SHP77 treated with DMSO at 0.1 percent for 48 hours (cell line): ENCODE data around the gene GRIP2.

Experiments used
- DNase-seq: peaks from one replicate; lab custom pipeline; 2025; lab: John Stamatoyannopoulos, UW

The GRIP2 gene

GRCh38 chr3:14561051-14561960 lies 21.2 kb upstream of the GRIP2 start:
- no peak for DNase-seq

DNA sequence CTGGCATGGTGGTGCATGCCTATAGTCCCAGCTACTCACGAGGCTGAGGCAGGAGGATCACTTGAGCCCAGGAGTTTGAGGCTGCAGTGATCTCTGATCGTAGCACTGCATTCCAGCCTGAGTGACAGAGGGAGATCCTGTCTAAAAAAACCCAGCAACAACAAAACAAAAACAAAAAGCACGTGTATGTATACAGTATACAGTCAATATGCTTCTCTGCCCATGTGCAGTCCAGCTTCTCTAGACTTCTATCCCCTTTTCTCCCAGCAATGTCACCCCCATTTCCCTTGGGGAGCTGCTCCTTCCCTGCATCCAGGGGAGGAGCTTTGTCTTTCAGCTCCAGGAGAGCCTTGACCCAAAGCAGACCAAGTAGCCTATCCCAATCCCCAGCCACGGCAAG lies 20.0 kb upstream of the GRIP2 start:
- DNase-seq, result no peak

- no peak for DNase-seq
These were observed 17.9 kb upstream of the GRIP2 start for GRCh38 chr3:14558029-14558428.

DNA sequence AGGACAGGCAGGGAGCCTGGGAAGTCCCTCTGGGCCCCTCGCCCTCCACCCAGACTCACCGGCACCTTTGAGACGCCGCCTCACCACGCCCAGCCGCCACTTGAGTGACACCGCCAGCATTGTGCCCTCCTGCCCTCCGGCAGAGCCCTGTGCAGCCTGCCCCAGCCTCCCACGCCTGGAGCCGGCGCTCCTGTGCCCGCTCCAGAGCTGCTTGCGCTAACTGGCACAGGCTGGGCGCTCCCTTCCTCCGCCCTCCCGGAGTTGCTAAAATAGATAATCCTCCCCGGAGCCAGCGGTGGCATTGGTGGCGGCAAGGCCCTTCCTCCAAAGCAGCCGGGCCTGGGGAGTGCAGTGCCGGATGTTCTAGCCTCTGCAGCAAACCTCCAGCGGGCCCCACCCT lies 15.7 kb upstream of the GRIP2 start:
- no peak for DNase-seq

DNA sequence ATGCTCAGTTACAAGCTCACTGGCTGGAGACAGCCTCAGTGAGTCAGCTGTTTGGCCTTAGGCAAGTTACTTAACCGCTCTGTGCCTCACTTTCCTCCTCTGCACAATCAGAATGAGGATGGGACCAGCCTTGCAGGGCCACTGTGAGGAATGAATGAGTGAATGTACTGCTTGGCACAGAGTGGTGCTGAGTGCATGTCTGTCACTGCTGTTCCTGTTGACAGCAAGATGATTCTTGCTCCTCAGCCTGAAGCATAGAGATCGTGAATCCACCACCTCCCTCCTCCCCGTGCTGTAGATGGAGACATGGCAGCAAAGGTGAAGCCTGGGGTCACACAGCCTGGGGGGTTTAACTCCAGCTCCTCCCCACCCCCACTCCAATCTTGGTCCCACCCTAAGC lies 14.6 kb upstream of the GRIP2 start:
- DNase-seq, result no peak

DNA sequence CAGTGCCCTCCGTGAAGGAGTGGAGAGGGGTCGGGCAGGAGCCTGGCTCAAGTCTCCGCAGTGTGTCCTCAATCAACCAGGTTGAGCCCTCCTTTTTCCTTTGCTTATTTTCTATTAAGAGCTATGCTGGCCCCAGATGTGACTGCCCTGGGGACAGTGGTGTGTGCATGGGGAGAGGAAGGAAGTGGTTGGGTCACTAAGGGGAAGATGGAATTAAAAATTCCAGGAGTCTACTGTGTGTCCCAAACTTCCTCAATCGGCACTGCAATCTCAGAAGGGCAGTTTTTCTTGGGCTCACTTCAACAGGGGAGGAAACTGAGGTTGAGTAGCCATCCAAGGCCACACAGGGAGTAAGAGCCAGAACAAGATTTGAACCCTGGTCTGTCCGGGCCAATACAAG lies 13.7 kb upstream of the GRIP2 start:
- DNase-seq, result no peak

DNA sequence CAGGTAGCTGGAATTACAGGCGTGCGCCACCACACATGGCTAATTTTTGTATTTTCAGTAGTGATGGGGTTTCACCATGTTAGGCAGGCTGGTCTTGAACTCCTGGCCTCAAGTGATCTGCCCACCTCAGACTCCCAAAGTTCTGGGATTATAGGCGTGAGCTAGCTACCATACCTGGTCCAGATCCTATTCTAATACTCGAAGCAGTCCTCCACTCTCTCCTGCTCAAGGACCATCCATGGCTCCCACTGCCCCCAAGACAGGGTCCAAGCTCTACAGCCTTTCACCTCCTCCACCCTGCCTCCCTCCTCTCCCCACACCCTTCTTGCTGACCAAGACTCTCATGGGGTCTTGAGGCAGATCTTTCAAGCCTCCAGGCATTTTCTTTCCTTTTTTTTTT lies 12.6 kb upstream of the GRIP2 start:
- no peak for DNase-seq

DNA sequence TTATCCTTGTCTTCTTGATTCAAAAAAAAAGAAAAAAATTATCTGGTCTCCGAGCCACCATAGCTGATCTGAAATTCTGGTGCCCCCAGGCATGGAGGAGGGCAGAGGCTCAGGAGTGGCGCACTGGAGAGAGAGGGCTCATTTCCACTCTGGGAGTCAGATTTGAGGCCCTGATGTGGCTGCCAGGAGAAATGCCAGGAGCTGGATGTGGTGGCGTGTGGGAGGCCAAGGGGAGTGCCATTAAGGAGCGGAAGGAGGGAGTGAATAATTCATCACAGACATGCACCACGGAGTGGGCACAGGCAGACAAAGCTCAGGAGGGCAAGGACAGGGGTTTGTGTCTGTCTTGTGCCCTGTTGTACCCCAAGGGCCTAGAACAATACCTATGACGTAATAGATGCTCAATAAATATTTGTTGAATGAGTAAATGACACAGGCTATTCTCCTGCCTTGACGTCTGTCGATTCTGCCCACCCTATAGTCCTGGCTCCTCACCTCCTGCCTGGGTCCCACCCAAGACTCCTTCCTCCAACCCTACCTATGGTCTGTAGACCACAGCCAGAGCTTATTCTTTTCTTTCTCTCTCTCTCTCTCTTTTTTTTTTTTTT lies 12.0 kb upstream of the GRIP2 start:
- DNase-seq, result no peak

DNA sequence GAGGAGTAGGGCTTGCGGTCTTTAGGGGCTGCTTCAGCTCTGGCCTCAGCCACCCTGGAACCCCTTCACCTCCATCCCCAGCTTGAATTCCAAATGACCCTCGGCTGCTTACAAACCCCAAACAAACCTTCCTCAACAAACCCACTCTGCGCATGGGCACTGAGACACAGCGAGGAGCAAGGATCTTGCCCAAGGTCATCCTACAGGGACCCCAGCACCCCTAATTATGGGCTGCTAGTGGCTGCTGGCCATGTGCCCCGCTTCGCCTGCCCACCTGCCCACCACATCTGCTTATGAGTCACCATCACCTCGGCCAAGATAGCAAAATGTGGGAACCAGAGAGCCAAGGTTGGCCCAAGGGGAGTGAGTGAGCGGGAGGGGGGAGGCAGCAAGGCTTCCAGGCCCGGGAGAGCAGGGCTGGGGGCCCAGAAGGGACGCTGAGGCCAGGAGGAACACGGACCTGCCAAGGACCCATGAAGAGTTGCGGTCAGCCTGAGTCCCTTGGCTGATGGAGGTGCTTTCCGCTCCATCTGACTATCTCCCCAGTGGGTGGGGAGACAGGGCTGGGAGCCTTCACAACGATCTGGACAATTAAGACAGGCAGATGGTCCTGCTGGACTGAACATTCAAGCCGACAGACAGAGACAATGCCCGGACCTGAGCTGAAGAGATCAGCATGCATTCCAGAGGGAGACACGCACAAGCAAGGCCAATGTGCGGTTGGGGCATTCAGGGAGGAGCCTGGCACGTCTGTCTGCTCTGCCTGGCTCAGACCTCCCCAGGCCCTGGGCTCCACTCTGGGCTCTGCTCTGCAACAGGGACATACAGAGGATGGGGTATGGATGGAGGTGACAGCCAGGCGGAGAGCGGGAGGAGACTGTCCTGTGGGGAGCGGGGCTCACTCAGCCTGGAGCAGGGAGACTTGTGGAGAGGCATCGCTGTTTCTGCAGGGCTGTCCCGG lies 10.8 kb upstream of the GRIP2 start:
- no peak for DNase-seq

DNA sequence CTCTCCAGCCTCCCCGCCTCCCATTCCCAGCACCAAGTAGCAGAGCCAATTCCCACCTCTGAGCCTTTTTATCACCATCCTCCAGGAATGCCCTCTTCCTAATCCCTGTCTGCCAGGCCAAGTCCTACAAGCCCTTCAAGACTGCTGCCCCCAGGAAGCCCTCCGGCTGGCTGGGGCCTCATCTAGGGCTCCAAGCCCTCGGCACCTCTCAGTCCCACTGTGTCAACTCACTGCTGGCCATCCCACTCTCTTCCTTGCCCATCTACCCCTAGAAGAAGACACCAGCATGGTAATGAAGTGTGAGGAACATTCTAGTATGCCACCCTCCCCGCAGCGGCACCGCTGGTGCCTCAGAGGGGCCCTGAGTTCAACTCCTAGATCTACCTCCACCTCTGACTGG lies 10.0 kb upstream of the GRIP2 start:
- no peak for DNase-seq

DNA sequence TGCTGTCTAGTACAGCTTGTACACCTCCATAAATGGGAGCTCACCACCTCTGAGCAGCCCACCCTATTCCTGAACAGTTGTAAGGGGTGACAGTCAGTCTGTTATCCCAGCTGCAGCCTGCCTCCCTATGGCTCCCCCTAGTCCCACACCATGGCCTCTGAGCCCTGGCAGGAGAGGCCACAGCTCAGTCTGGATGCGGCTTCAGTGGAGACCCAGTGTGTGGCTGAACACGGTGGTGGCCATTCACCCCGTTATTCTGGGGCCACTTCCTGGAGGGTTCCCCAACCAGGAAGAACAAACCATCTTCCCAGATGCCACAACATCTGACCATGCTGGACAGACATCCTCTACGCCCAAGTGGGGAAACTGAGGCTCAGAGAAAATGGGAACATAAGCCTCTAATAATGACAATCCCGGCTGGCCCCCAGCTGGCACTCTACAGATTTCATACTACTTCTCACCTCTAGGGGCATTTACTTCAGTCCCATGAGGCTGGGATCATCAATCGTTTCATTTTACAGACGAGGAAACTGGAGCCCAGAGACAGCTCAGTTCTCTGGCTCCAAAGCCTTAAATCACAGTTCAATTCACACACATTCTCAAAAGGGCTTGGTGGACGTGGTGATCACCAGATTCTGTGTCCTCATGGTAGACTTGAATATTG lies 9.2 kb upstream of the GRIP2 start:
- DNase-seq, result no peak

GRCh38 chr3:14548321-14548729 lies 8.2 kb upstream of the GRIP2 start:
- peak; percentile 2 for DNase-seq

GRCh38 chr3:14547693-14548092 lies 7.6 kb upstream of the GRIP2 start:
- DNase-seq, result no peak

DNA sequence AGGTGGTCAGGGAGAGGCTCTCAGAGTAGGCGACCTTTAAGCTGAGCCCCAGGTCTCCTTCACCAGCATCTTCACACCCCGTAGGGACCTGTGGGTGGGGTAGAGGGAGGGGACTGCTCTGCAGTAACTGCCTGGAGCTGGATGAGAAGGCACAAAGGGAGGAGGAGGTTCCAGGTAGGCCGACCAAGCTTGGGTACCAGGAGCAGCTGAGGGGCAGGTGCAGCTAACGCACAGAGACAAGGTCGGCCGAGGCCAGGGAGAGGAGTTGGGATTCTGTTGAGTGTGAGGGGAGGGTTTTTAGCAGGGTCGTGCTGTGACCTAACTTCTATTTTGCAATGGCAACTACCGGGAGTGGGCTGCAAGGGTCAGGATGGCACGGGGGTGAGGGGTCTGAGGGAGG lies 5.9 kb upstream of the GRIP2 start:
- no peak for DNase-seq

DNA sequence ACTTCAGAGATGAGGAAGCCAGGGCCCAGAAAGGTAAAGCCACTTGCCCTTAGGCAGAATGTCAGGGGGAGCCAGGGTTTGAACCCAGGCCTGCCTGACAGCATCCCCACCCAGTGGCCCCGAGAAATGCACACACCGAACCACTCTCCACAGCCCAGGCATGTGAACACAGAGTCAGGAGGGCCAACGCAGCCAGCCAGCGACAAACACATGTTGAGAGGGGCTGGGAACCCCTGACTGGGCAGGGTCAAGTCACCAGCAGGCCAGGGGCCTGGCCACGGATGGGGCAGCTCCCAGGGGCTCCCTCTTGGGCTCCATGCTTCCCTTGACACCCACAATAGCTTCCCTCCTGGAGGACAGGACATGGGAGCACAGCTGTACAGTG lies 5.1 kb upstream of the GRIP2 start:
- no peak for DNase-seq

GRCh38 chr3:14544282-14545250 lies 4.4 kb upstream of the GRIP2 start:
- DNase-seq, result no peak

GRCh38 chr3:14543446-14543845 lies 3.3 kb upstream of the GRIP2 start:
- DNase-seq, result no peak

DNA sequence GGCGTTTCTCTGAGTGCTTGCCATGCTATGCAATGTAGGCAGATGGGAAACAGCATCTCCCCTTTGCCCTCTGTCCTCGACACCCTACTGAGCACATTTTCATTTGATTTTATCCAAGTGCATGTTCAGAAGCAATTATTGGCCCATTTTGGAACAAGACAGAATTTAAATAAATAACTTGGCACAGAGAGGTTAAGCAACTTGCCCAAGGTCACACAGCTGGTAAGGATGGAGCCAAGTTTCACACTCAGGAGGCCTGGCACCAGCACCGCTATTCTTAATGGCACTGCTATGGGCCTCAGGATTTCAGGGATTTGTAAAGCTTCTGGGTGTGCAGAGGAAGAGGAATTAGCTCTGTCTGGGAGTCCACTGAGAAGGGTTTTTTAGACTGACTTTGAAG lies 2.5 kb upstream of the GRIP2 start:
- DNase-seq, result no peak

DNA sequence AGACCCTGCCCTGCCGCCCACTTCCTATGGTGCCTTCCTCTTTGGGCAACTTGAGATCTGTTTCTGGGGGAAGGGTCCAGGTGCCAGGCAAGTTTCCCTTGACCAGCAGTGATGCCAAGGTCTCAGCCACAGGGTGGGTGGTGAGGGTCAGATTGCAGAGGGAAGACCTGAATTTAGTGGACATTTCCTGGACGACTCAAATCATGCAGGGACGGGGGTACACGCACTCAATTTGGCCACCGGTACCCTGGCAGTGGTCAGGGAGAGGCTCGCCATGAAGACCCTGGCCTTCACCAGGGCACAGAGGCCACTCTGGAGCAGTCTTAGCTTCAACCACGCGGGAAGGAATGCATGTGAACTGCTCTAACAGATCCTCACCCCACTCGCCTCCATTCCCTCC lies 1.5 kb upstream of the GRIP2 start:
- DNase-seq, result no peak

DNA sequence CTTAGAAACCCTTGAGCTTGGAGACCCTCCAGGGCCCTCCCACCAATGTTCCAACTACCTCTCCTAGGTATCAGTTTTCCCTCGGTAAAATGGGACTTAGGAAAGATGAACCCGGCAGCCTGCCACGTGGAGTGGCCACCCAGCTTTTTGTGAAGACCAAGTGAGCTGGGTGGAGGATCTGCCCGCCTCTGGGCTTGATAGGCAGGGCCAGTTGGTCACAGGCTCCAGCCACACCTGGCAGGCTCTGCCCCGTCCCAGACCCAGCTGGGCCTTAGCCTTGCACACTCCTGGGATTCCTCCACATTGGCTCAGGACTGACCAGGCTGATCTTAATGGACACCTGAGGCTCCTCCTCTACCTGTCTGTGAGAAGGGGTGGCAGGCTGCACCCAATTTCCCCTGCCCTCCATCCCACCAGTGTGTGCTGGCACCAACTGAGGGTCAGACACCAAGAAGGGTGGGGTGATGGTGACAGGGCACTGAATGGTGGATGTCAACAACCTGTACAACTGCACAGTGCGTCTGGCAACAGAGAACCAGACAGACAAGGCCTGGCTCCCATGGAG lies 761 bp upstream of the GRIP2 start:
- no peak for DNase-seq

- DNase-seq, result no peak
These were observed 779 bp downstream of the GRIP2 start for GRCh38 chr3:14539384-14539741.
